Ammon's horn (tissue), 1 donor: ENCODE results near the gene MED25.
"Not testable (repeated sequence)": the region's sequence is repeated elsewhere in the genome, so short reads cannot be mapped to it uniquely, and the experiment has no call there.

Source experiments
- DNase-seq: peaks from one replicate; pipeline ENCODE4 v3.0.0-alpha.2; 2016; ENCODE audit warnings: low spot score

The MED25 gene

GRCh38 chr19:49816590-49816989 lies 1.5 kb upstream of the MED25 start:
- no peak for DNase-seq

- no peak for DNase-seq
These were observed 721 bp downstream of the MED25 start for GRCh38 chr19:49818649-49819370.

- not testable (repeated sequence) for DNase-seq
These were observed 1.5 kb downstream of the MED25 start for GRCh38 chr19:49819452-49820115.

- no peak for DNase-seq
These were observed 2.0 kb downstream of the MED25 start for GRCh38 chr19:49820125-49820524.

- DNase-seq: no peak
These were observed 5.4 kb downstream of the MED25 start for GRCh38 chr19:49823472-49823871.

GRCh38 chr19:49824662-49825061 lies 6.6 kb downstream of the MED25 start:
- DNase-seq: no peak

- no peak for DNase-seq
These were observed 8.9 kb downstream of the MED25 start for GRCh38 chr19:49827034-49827433.

- DNase-seq: no peak
These were observed 11.1 kb downstream of the MED25 start for GRCh38 chr19:49829200-49829599.

- DNase-seq: no peak
These were observed 11.6 kb downstream of the MED25 start for GRCh38 chr19:49829721-49830120.

- DNase-seq: no peak
These were observed 12.7 kb downstream of the MED25 start for GRCh38 chr19:49830766-49831165.

- DNase-seq: no peak
These were observed 13.5 kb downstream of the MED25 start for GRCh38 chr19:49831592-49831991.

- no peak for DNase-seq
These were observed 14.5 kb downstream of the MED25 start for GRCh38 chr19:49832556-49832955.

GRCh38 chr19:49833599-49833998 lies 15.5 kb downstream of the MED25 start:
- DNase-seq: no peak

GRCh38 chr19:49835562-49835961 lies 17.5 kb downstream of the MED25 start:
- DNase-seq: no peak

GRCh38 chr19:49836176-49837008 lies 18.3 kb downstream of the MED25 start:
- DNase-seq: no peak

- DNase-seq: no peak
These were observed 18.9 kb downstream of the MED25 start for GRCh38 chr19:49837009-49837310.

GRCh38 chr19:49837425-49837824 lies 19.3 kb downstream of the MED25 start:
- DNase-seq: no peak

GRCh38 chr19:49838885-49839588 lies 20.9 kb downstream of the MED25 start:
- no peak for DNase-seq

- DNase-seq: no peak
These were observed 21.6 kb downstream of the MED25 start for GRCh38 chr19:49839713-49840112.

- no peak for DNase-seq
These were observed 22.2 kb downstream of the MED25 start for GRCh38 chr19:49840321-49840720.

GRCh38 chr19:49840736-49841249 lies 22.7 kb downstream of the MED25 start:
- DNase-seq: no peak

- DNase-seq: no peak
These were observed 25.2 kb downstream of the MED25 start for GRCh38 chr19:49843265-49843664.
